ENCODE data around the gene EIF2S3B.

Gene EIF2S3B

GRCh38 chr12:10491766-10492165 is 13.9 kb upstream of the EIF2S3B start:
- Histone ChIP-seq H2BK120ac (ENCODE audit: low read depth, low read length) (no peak overlapping the region), H3K4ac (ENCODE audit: low read length) (no peak overlapping the region), H3K4me1 (ENCODE audit: control insufficient read depth in 2 of 2, insufficient read depth in 1 of 2, low read depth in 1 of 2, low read length in 2 of 2) (no peaks in the 10 kb centered on the region), H4K8ac (ENCODE audit: low read depth, low read length) (no peak overlapping the region), H2AK5ac (ENCODE audit: low read depth, low read length) (no peak overlapping the region), H3K23ac (ENCODE audit: low read depth, low read length, poor library complexity) (no peak overlapping the region), H3K36me3 (replicated peaks in 1 of 2; ENCODE audit: control insufficient read depth in 2 of 2, insufficient read depth in 2 of 2, low read length in 2 of 2) (no peaks in the 10 kb centered on the region), H3K9me3 (replicated peaks in 1 of 2; ENCODE audit: control insufficient read depth in 2 of 2, insufficient read depth in 1 of 2, low read depth in 1 of 2, low read length in 2 of 2) (no peaks in the 10 kb centered on the region), H3K4me2 (ENCODE audit: insufficient read depth, low read length, poor library complexity, severe bottlenecking) (no peak overlapping the region), H2AFZ (ENCODE audit: low read length) (no peak overlapping the region), H3K27me3 (ENCODE audit: control insufficient read depth in 3 of 3, insufficient read depth in 3 of 3, low read depth in 1 of 3, low read length in 3 of 3) (no peaks in the 10 kb centered on the region), H2BK15ac (ENCODE audit: low read length) (no peak overlapping the region), H2BK5ac (ENCODE audit: low read length) (no peak overlapping the region), H3K9ac (ENCODE audit: low read depth, low read length, poor library complexity) (no peak overlapping the region), H4K91ac (ENCODE audit: low read depth, low read length, poor library complexity) (no peak overlapping the region), H3K27ac (replicated peaks; ENCODE audit: low read length) (no peak overlapping the region), H2BK12ac (ENCODE audit: low read length) (no peak overlapping the region), H3K18ac (ENCODE audit: low read length) (no peak overlapping the region), H3K14ac (ENCODE audit: low read length) (no peak overlapping the region), H3K4me3 (ENCODE audit: low read length in 2 of 2) (no peak overlapping the region), H3K79me1 (ENCODE audit: low read depth, low read length) (no peaks in the 10 kb centered on the region)
- no peak for DNase-seq (ENCODE audit: low spot score)
- no CpG with 5 or more reads among the region's 4 CpGs for WGBS, 2 donors (ENCODE audit: extremely low coverage in 2 of 2, insufficient read length in 2 of 2, insufficient replicate concordance in 1 of 2)

- no peak overlapping the region for H3K14ac ChIP-seq (ENCODE audit: low read length)
- H2BK15ac ChIP-seq (ENCODE audit: low read length) = no peak overlapping the region
- no peak overlapping the region for H3K4me3 ChIP-seq (ENCODE audit: low read length in 2 of 2)
- H2AK5ac ChIP-seq (ENCODE audit: low read depth, low read length) = no peak overlapping the region
- no peaks in the 10 kb centered on the region for H3K9me3 ChIP-seq (replicated peaks in 1 of 2; ENCODE audit: control insufficient read depth in 2 of 2, insufficient read depth in 1 of 2, low read depth in 1 of 2, low read length in 2 of 2)
- no peak overlapping the region for H2BK12ac ChIP-seq (ENCODE audit: low read length)
- H4K91ac ChIP-seq (ENCODE audit: low read depth, low read length, poor library complexity) = no peak overlapping the region
- H3K27me3 ChIP-seq (ENCODE audit: control insufficient read depth in 3 of 3, insufficient read depth in 3 of 3, low read depth in 1 of 3, low read length in 3 of 3) = peaks cover 0 to 8% (median 0%) of the 10 kb centered on the region in 3 experiments
- H4K8ac ChIP-seq (ENCODE audit: low read depth, low read length) = no peak overlapping the region
- no peak overlapping the region for H3K4me2 ChIP-seq (ENCODE audit: insufficient read depth, low read length, poor library complexity, severe bottlenecking)
- H3K79me1 ChIP-seq (ENCODE audit: low read depth, low read length) = no peaks in the 10 kb centered on the region
- no peaks in the 10 kb centered on the region for H3K4me1 ChIP-seq (ENCODE audit: control insufficient read depth in 2 of 2, insufficient read depth in 1 of 2, low read depth in 1 of 2, low read length in 2 of 2)
- no peaks in the 10 kb centered on the region for H3K36me3 ChIP-seq (replicated peaks in 1 of 2; ENCODE audit: control insufficient read depth in 2 of 2, insufficient read depth in 2 of 2, low read length in 2 of 2)
- H3K4ac ChIP-seq (ENCODE audit: low read length) = no peak overlapping the region
- H2BK5ac ChIP-seq (ENCODE audit: low read length) = no peak overlapping the region
- no peak for DNase-seq (ENCODE audit: low spot score)
- H2BK120ac ChIP-seq (ENCODE audit: low read depth, low read length) = no peak overlapping the region
- H2AFZ ChIP-seq (ENCODE audit: low read length) = no peak overlapping the region
- H3K23ac ChIP-seq (ENCODE audit: low read depth, low read length, poor library complexity) = no peak overlapping the region
- H3K18ac ChIP-seq (ENCODE audit: low read length) = no peak overlapping the region
- H3K27ac ChIP-seq (replicated peaks; ENCODE audit: low read length) = no peak overlapping the region
- no peak overlapping the region for H3K9ac ChIP-seq (ENCODE audit: low read depth, low read length, poor library complexity)
- WGBS, 2 donors (ENCODE audit: extremely low coverage in 2 of 2, insufficient read length in 2 of 2, insufficient replicate concordance in 1 of 2) = no CpG with 5 or more reads among the region's 2 CpGs
These were observed 8.1 kb upstream of the EIF2S3B start for GRCh38 chr12:10497602-10498001.

GRCh38 chr12:10498042-10498441 is 7.6 kb upstream of the EIF2S3B start:
- no peak overlapping the region for H3K4me2 ChIP-seq (ENCODE audit: insufficient read depth, low read length, poor library complexity, severe bottlenecking)
- no peak overlapping the region for H2AK5ac ChIP-seq (ENCODE audit: low read depth, low read length)
- H3K4ac ChIP-seq (ENCODE audit: low read length) = no peak overlapping the region
- no CpG with 5 or more reads among the region's 1 CpG for WGBS, 2 donors (ENCODE audit: extremely low coverage in 2 of 2, insufficient read length in 2 of 2, insufficient replicate concordance in 1 of 2)
- peaks cover 0 to 8% (median 0%) of the 10 kb centered on the region in 3 experiments for H3K27me3 ChIP-seq (ENCODE audit: control insufficient read depth in 3 of 3, insufficient read depth in 3 of 3, low read depth in 1 of 3, low read length in 3 of 3)
- no peak overlapping the region for H3K18ac ChIP-seq (ENCODE audit: low read length)
- no peak for DNase-seq (ENCODE audit: low spot score)
- H3K4me3 ChIP-seq (ENCODE audit: low read length in 2 of 2) = no peak overlapping the region
- H2BK120ac ChIP-seq (ENCODE audit: low read depth, low read length) = no peak overlapping the region
- no peak overlapping the region for H3K27ac ChIP-seq (replicated peaks; ENCODE audit: low read length)
- H2BK5ac ChIP-seq (ENCODE audit: low read length) = no peak overlapping the region
- H4K8ac ChIP-seq (ENCODE audit: low read depth, low read length) = no peak overlapping the region
- H4K91ac ChIP-seq (ENCODE audit: low read depth, low read length, poor library complexity) = no peak overlapping the region
- no peak overlapping the region for H3K14ac ChIP-seq (ENCODE audit: low read length)
- no peaks in the 10 kb centered on the region for H3K36me3 ChIP-seq (replicated peaks in 1 of 2; ENCODE audit: control insufficient read depth in 2 of 2, insufficient read depth in 2 of 2, low read length in 2 of 2)
- no peak overlapping the region for H2BK12ac ChIP-seq (ENCODE audit: low read length)
- H3K4me1 ChIP-seq (ENCODE audit: control insufficient read depth in 2 of 2, insufficient read depth in 1 of 2, low read depth in 1 of 2, low read length in 2 of 2) = no peaks in the 10 kb centered on the region
- H2BK15ac ChIP-seq (ENCODE audit: low read length) = no peak overlapping the region
- no peak overlapping the region for H3K9ac ChIP-seq (ENCODE audit: low read depth, low read length, poor library complexity)
- H3K79me1 ChIP-seq (ENCODE audit: low read depth, low read length) = no peaks in the 10 kb centered on the region
- H3K23ac ChIP-seq (ENCODE audit: low read depth, low read length, poor library complexity) = no peak overlapping the region
- no peak overlapping the region for H2AFZ ChIP-seq (ENCODE audit: low read length)
- H3K9me3 ChIP-seq (replicated peaks in 1 of 2; ENCODE audit: control insufficient read depth in 2 of 2, insufficient read depth in 1 of 2, low read depth in 1 of 2, low read length in 2 of 2) = no peaks in the 10 kb centered on the region

- H2AFZ ChIP-seq (ENCODE audit: low read length) = no peak overlapping the region
- H3K36me3 ChIP-seq (replicated peaks in 1 of 2; ENCODE audit: control insufficient read depth in 2 of 2, insufficient read depth in 2 of 2, low read length in 2 of 2) = no peaks in the 10 kb centered on the region
- no peak for DNase-seq (ENCODE audit: low spot score)
- H3K9me3 ChIP-seq (replicated peaks in 1 of 2; ENCODE audit: control insufficient read depth in 2 of 2, insufficient read depth in 1 of 2, low read depth in 1 of 2, low read length in 2 of 2) = no peaks in the 10 kb centered on the region
- H3K9ac ChIP-seq (ENCODE audit: low read depth, low read length, poor library complexity) = no peak overlapping the region
- H3K4ac ChIP-seq (ENCODE audit: low read length) = no peak overlapping the region
- no peak overlapping the region for H3K4me3 ChIP-seq (ENCODE audit: low read length in 2 of 2)
- H2BK5ac ChIP-seq (ENCODE audit: low read length) = no peak overlapping the region
- no peak overlapping the region for H3K23ac ChIP-seq (ENCODE audit: low read depth, low read length, poor library complexity)
- H3K4me2 ChIP-seq (ENCODE audit: insufficient read depth, low read length, poor library complexity, severe bottlenecking) = no peak overlapping the region
- H4K91ac ChIP-seq (ENCODE audit: low read depth, low read length, poor library complexity) = no peak overlapping the region
- no peak overlapping the region for H3K18ac ChIP-seq (ENCODE audit: low read length)
- peaks cover 0 to 8% (median 0%) of the 10 kb centered on the region in 3 experiments for H3K27me3 ChIP-seq (ENCODE audit: control insufficient read depth in 3 of 3, insufficient read depth in 3 of 3, low read depth in 1 of 3, low read length in 3 of 3)
- no peak overlapping the region for H2BK120ac ChIP-seq (ENCODE audit: low read depth, low read length)
- H2AK5ac ChIP-seq (ENCODE audit: low read depth, low read length) = no peak overlapping the region
- H2BK15ac ChIP-seq (ENCODE audit: low read length) = no peak overlapping the region
- no peaks in the 10 kb centered on the region for H3K79me1 ChIP-seq (ENCODE audit: low read depth, low read length)
- WGBS, 2 donors (ENCODE audit: extremely low coverage in 2 of 2, insufficient read length in 2 of 2, insufficient replicate concordance in 1 of 2) = no CpG with 5 or more reads among the region's 3 CpGs
- no peak overlapping the region for H2BK12ac ChIP-seq (ENCODE audit: low read length)
- H3K14ac ChIP-seq (ENCODE audit: low read length) = no peak overlapping the region
- no peak overlapping the region for H3K27ac ChIP-seq (replicated peaks; ENCODE audit: low read length)
- no peaks in the 10 kb centered on the region for H3K4me1 ChIP-seq (ENCODE audit: control insufficient read depth in 2 of 2, insufficient read depth in 1 of 2, low read depth in 1 of 2, low read length in 2 of 2)
- H4K8ac ChIP-seq (ENCODE audit: low read depth, low read length) = no peak overlapping the region
These were observed 4.7 kb upstream of the EIF2S3B start for GRCh38 chr12:10501030-10501429.
